Central memory CD8-positive, alpha-beta T cell (primary cell): ENCODE measurements around the gene DSCAML1.
A peak's percentile ranks its signal among the peaks of the same experiment; 100 is the strongest.

ENCODE experiments used
- ATAC-seq: fragments of 150-1000 bp; cut with Tn5 transposase; replicated peaks from 2 replicates; pipeline ENCODE4 v1.10.0; 2022; ENCODE audit warnings: mild to moderate bottlenecking, moderate FRiP score, moderate number of reproducible peaks; ENCODE audit not compliant: poor library complexity, severe bottlenecking; ENCODE audit errors: extremely low read depth
- DNase-seq, 2 donors: peaks; one replicate each; pipeline ENCODE4 v3.0.0; 2021; ENCODE audit warnings: low spot score in 2 of 2
- H3K27ac Mint-ChIP-seq: one replicate; pipeline ENCODE4 v1.8.0; 2022; ENCODE audit warnings: low read depth, mild to moderate bottlenecking, moderate library complexity, mixed read lengths
- H3K27me3 Mint-ChIP-seq: one replicate; pipeline ENCODE4 v1.8.0; 2022; ENCODE audit warnings: mixed read lengths
- H3K36me3 Mint-ChIP-seq: one replicate; pipeline ENCODE4 v1.8.0; 2022; ENCODE audit warnings: mild to moderate bottlenecking, moderate library complexity, mixed read lengths; ENCODE audit not compliant: insufficient read depth
- H3K4me1 Mint-ChIP-seq: one replicate; pipeline ENCODE4 v1.8.0; 2022; ENCODE audit warnings: mixed read lengths
- H3K4me3 Mint-ChIP-seq: one replicate; pipeline ENCODE4 v1.8.0; 2022; ENCODE audit warnings: mild to moderate bottlenecking, moderate library complexity, mixed read lengths
- H3K9me3 Mint-ChIP-seq: one replicate; pipeline ENCODE4 v1.8.0; 2022; ENCODE audit warnings: mixed read lengths

Gene DSCAML1, protein sequence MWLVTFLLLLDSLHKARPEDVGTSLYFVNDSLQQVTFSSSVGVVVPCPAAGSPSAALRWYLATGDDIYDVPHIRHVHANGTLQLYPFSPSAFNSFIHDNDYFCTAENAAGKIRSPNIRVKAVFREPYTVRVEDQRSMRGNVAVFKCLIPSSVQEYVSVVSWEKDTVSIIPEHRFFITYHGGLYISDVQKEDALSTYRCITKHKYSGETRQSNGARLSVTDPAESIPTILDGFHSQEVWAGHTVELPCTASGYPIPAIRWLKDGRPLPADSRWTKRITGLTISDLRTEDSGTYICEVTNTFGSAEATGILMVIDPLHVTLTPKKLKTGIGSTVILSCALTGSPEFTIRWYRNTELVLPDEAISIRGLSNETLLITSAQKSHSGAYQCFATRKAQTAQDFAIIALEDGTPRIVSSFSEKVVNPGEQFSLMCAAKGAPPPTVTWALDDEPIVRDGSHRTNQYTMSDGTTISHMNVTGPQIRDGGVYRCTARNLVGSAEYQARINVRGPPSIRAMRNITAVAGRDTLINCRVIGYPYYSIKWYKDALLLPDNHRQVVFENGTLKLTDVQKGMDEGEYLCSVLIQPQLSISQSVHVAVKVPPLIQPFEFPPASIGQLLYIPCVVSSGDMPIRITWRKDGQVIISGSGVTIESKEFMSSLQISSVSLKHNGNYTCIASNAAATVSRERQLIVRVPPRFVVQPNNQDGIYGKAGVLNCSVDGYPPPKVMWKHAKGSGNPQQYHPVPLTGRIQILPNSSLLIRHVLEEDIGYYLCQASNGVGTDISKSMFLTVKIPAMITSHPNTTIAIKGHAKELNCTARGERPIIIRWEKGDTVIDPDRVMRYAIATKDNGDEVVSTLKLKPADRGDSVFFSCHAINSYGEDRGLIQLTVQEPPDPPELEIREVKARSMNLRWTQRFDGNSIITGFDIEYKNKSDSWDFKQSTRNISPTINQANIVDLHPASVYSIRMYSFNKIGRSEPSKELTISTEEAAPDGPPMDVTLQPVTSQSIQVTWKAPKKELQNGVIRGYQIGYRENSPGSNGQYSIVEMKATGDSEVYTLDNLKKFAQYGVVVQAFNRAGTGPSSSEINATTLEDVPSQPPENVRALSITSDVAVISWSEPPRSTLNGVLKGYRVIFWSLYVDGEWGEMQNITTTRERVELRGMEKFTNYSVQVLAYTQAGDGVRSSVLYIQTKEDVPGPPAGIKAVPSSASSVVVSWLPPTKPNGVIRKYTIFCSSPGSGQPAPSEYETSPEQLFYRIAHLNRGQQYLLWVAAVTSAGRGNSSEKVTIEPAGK (N-terminal part only)

DNA sequence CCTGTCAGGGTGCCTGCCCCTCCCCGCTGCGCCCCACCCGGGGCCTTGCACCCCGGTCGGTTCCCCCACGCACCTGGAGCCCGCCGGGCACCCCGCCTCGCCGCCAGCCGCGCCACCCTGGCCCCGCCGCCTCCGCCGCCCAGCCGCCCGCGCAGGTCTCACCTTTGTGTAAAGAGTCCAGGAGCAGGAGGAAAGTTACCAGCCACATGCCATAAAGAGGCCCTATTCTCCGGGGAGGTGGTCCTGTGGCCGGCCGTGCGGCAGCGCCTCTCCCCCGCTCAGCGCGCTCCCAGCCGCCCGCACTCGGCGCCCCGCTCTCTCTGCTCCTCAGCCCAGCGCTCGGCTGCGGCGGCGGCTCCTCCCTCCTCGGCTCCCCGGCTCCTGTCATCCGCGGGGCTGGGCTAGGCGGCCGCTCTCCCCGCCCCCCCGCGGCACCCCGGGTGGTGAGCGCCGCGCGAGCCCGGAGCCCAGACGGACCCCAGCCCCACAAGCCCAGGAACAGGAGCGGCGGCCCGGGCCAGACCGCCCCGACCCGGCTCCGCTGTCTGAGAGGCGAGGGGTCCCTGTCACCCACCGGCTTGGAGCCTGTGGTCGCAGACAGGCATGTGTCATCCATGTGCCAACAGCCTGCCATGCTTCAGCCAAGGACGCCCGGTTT lies at the start of gene DSCAML1:
Gene DSCAML1, minus strand, starts transcription at position 345 of the 658 bp plus-strand sequence. Its CDS starts 137 bp downstream, at position 208.
- Mint-ChIP-seq H3K36me3 (no peaks in the 10 kb centered on the region), H3K27me3 (peaks cover 69% of the 10 kb centered on the region), H3K4me3 (peak within 1 kb of the TSS; percentile 66), H3K9me3 (no peaks in the 10 kb centered on the region), H3K27ac (no peak within 1 kb of the TSS), H3K4me1 (peaks cover 6% of the 10 kb centered on the region)
- peak; percentile 81 for ATAC-seq
- no peak for DNase-seq

DNA sequence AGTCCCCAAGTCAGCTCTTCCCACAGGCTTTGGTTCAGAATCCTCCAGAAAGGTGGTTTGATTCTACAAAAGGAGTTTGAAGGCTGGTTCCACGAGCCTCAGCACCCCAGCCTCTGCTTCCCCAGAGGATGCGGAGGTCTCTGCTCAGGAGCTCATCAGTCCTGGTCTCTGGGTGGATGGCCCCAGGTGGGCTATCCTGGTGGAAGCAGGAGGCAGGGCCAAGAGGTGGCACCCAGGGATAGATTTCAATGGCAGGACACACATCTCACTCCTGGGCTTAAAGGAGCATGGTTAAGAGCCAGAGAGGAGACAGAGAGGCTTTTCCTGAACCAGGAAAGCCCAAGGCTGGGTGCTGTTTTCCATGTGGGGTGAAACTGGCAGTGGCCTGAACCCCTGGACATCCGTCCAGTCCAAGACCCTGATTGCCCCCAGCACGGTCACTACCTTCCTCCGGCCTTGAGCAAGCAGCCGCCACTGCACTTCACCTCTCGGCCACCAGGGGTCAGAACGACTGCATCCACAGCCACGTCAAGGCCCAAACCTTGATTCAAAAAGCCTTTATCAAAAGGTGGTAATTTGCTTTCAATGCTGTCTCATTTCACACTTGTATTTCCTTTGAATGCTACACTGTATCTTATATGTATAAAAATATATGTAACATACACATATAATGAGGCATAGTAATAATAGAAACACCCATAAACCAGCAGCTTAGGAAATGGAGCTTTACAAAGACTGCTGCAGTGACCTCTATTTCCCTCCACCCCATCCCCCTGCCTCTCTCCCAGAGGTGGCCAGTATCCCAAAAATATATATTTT lies 46.9 kb upstream of the DSCAML1 start:
- no peak overlapping the region for H3K27ac Mint-ChIP-seq
- ATAC-seq (no peak), DNase-seq (peak; percentile 68 to 78)
- no peaks in the 10 kb centered on the region for H3K4me1 Mint-ChIP-seq
- no peaks in the 10 kb centered on the region for H3K27me3 Mint-ChIP-seq
- H3K4me3 Mint-ChIP-seq, result no peak overlapping the region
- no peaks in the 10 kb centered on the region for H3K36me3 Mint-ChIP-seq
- no peaks in the 10 kb centered on the region for H3K9me3 Mint-ChIP-seq

DNA sequence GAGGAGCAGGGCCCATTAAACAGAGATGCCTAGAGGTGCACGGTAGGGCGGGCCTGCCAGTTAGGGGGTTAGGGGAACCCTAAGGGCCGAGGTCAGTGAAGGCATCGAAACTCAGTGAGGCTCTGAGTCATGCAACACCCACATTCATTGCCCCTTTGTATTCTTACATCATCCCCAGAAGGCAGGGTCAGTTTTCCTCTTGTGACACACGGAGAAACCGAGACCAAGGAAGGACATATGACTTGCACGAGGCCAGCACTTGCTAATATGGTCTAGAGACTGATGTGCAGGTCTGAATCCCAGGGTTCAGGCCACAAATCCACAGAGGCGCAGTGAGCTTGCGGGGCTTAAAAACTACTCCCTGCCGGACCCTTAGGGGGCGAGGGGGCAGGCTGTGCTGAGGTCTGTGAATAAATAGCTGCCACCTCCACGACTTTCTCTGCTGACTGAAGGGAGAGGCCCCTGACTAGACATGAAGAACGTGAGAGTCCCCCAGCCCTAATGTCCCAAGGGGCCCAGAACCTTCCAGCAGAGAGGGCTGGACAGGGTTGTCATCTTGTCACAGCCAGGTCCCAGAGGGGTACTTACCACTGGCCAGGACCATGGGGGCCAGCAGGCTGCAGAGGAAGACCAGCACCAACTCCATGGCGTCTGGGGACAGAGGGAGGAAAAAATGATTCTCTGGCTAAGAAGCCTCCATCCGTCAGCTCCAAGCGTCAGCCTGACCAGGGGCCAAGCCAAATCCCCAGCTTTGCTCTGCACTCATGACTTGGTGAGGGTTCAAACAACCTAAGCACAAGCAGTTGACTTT lies 45.3 kb upstream of the DSCAML1 start:
- Mint-ChIP-seq H3K4me1 (peaks cover 11% of the 10 kb centered on the region), H3K9me3 (no peaks in the 10 kb centered on the region), H3K4me3 (no peak overlapping the region), H3K27me3 (no peaks in the 10 kb centered on the region), H3K27ac (no peak overlapping the region), H3K36me3 (peaks cover 3% of the 10 kb centered on the region)
- ATAC-seq (no peak), DNase-seq (no peak)

DNA sequence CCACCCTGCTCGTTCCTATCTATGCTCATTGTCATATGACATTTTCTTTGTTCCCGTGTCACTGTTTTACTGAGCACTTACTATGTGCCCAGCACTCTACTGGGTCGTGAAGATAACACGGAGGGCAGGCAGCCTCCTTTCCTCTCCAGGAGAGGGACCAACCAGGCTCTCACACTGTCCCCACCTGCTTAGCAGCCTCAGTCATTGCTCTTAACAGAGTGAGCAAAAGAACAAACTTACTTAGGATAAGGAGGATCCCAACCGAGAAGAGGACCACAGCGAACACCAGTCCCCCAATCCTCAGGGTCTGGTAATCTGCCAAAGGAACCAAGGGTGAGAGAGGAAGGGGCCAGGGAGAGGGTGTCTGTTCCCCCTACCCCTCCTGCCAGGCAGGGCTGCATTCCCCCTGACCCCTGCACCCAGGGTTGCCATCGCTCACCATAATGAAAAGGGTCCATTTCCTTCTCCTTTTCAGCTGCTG lies 44.6 kb upstream of the DSCAML1 start:
- Mint-ChIP-seq H3K9me3 (no peaks in the 10 kb centered on the region), H3K36me3 (peaks cover 3% of the 10 kb centered on the region), H3K27ac (no peak overlapping the region), H3K4me1 (peaks cover 18% of the 10 kb centered on the region), H3K27me3 (peaks cover 5% of the 10 kb centered on the region), H3K4me3 (no peak overlapping the region)
- DNase-seq (no peak), ATAC-seq (no peak)

DNA sequence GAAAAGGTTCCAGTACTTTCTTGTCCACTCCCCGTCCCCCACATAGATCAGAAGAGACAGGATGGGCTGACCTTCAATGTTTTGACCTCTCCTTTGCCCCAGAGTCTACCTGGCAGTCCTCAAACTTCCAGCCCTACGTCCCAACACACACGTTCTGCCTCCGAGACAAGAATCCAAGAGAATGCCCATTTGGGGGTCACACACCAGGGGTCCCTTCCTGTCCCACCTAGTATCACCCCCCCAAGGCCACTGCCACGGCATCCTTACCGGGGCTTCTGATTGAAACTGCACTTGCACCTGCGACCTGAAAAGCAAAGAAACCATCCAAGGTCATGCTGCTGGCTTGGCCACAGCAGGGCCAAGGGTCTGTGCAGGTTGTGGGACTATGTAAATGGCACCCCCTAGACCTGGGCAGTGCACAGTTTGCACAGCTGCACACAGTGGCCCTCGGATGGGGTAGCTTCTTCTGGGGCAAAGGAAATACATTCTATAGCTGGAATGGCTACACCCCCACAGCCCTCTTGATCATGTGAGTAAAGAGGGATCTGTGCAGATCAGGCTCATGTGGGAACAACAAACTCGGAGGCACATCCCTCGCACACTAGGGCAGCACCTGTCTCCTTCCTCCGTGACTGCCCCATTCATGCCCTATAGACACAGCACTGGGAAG lies 44.0 kb upstream of the DSCAML1 start:
- H3K9me3 Mint-ChIP-seq, result no peaks in the 10 kb centered on the region
- peaks cover 3% of the 10 kb centered on the region for H3K36me3 Mint-ChIP-seq
- ATAC-seq (no peak), DNase-seq (no peak)
- H3K4me3 Mint-ChIP-seq, result no peak overlapping the region
- H3K27me3 Mint-ChIP-seq, result peaks cover 10% of the 10 kb centered on the region
- H3K27ac Mint-ChIP-seq, result no peak overlapping the region
- H3K4me1 Mint-ChIP-seq, result peaks cover 21% of the 10 kb centered on the region

DNA sequence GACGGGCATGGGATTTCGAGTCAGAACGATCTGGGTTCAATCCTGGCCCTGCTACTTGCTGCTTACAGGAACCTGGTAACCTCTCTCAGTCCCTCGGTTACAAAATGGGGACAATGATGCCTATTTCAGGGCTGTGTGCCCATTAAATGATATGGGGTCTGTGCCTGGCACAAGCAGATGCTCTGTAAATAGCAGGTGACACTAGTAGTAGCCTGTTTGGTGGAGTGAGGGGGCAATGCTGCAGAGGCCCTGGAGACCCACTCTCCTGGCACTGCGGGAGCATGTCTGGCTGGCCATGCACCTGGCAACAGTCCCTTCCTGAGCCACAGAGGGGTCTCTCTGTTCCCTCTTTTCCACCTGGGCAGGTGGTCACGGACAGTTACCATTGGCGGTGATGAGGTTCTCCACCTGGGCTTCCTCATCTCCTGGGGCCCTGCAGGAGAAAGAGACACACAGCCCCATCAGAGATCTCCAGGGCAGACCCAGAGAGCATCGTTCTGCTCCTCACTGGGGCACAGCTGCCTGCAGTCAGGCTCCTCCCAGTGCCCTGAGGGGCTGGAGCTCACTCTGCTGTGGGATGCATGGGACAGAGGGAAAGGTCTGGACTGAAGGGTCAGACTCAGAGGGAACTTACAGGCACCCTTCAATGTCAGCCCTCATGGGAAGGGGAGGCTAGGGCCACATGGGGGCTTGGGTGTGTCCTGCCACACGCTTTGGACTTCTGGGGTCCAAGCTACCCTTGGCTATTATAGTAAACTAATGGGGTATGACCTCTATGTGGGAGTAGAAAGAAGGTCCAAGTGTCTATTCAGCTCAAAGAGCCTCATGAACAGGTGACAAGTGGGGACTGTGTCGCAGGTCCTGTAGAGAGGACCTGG lies 43.2 kb upstream of the DSCAML1 start:
- Mint-ChIP-seq H3K36me3 (peaks cover 3% of the 10 kb centered on the region), H3K4me3 (no peak overlapping the region), H3K27ac (no peak overlapping the region)

DNA sequence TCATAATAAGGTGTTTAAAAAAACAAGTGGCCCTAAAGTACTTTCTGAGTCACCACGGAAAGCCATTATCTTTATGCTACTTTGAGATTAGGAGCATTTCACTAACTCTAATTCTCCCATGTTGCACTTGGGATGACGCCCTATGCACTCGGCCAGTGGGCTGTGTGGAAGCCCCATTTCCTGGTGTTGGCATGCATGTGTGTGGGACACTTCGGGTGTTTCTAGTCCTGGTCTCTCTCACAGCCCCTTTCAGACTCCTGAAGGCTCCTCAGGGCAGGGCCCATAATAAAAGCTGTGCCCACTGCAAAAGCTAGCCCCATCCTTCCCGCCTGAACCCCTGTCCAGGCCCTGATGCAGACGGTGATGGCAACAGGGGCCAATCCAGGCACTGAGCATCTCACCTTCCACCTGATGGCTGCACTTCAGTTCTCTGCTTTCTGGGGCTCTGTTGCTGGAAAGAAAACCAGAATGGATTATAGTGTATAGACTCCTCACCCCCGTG lies 42.4 kb upstream of the DSCAML1 start:
- H3K9me3 Mint-ChIP-seq, result no peaks in the 10 kb centered on the region
- H3K36me3 Mint-ChIP-seq, result peaks cover 3% of the 10 kb centered on the region
- H3K4me1 Mint-ChIP-seq, result peaks cover 21% of the 10 kb centered on the region
- no peak overlapping the region for H3K4me3 Mint-ChIP-seq
- peaks cover 10% of the 10 kb centered on the region for H3K27me3 Mint-ChIP-seq
- no peak overlapping the region for H3K27ac Mint-ChIP-seq
- DNase-seq, result no peak
- ATAC-seq, result no peak

More for the DNA sequence above, 43.2 kb upstream of the DSCAML1 start:
- H3K4me1 Mint-ChIP-seq, result peaks cover 21% of the 10 kb centered on the region
- ATAC-seq (no peak), DNase-seq (no peak)
- H3K9me3 Mint-ChIP-seq, result no peaks in the 10 kb centered on the region
- peaks cover 10% of the 10 kb centered on the region for H3K27me3 Mint-ChIP-seq

DNA sequence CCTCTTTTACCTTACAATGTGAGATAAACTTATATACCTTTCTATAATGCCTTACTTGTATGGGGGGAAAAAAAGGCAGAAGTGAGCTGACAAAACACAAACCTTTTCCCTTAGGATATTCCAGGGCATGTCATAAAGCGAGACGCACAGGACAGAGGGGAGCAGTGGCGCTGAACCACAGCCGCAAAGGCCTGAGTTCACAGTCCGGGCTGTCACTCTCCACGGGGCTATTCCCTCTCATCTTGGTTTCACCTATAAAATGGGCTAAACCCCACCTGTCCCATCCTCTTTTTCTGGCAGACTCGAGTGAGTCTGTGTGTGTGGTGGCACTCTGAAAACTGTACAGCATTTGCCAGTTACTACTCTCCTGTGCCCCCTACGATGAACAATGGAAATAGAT lies 41.9 kb upstream of the DSCAML1 start:
- no peak for DNase-seq
- Mint-ChIP-seq H3K27me3 (peaks cover 10% of the 10 kb centered on the region), H3K9me3 (no peaks in the 10 kb centered on the region), H3K4me1 (peaks cover 21% of the 10 kb centered on the region), H3K36me3 (peaks cover 3% of the 10 kb centered on the region), H3K4me3 (no peak overlapping the region), H3K27ac (no peak overlapping the region)
- no peak for ATAC-seq

DNA sequence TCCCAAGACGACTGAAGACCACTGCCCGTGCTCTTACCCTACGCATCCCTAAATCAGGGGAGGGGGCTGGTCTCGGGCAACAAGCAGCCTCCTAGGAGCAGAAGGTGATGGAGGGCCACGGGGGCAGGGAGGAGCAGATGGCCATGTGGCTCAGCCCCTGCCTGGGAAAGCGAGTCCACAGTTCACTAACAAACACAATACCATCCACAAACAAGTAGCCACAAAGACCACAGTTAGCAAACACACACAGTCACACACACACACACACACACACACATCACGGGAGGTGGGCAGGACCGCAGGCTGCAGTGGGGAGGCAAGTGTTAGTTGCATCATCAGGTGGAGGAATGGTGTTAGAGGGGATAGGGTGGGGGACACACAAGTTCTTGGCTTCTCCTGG lies 40.8 kb upstream of the DSCAML1 start:
- Mint-ChIP-seq H3K4me3 (peak overlapping the region; percentile 48), H3K9me3 (no peaks in the 10 kb centered on the region), H3K36me3 (peaks cover 3% of the 10 kb centered on the region), H3K27me3 (peaks cover 10% of the 10 kb centered on the region), H3K27ac (peak overlapping the region; percentile 65), H3K4me1 (peaks cover 21% of the 10 kb centered on the region)
- ATAC-seq, result no peak
- no peak for DNase-seq
